ENCODE results near the gene SH3BP4. TPM values are rescaled to one million over a fixed set of nuclear protein-coding genes. Genes with fewer than 3 reads are reported as not detected.

SH3BP4 gene
- total RNA-seq, 1 donor from 2014 or later = 45.7 TPM

- Mint-ChIP-seq H3K36me3 (ENCODE audit: insufficient read depth) (no peaks in the 10 kb centered on the region), H3K27ac (no peak overlapping the region), H3K9me3 (ENCODE audit: low read depth) (no peaks in the 10 kb centered on the region), H3K4me1 (ENCODE audit: low read depth) (no peaks in the 10 kb centered on the region), H3K4me3 (ENCODE audit: low read depth) (no peak overlapping the region), H3K27me3 (no peaks in the 10 kb centered on the region)
- TF ChIP-seq CTCF (IDR thresholded peaks at IDR 0.05; ENCODE audit: unreplicated experiment) = no peak
- no peak for DNase-seq (ENCODE audit: low spot score, unreplicated experiment)
These were observed 40.5 kb upstream of the SH3BP4 start for GRCh38 chr2:234911271-234911670.

GRCh38 chr2:234912437-234912836 is 39.4 kb upstream of the SH3BP4 start:
- Mint-ChIP-seq H3K36me3 (ENCODE audit: insufficient read depth) (no peaks in the 10 kb centered on the region), H3K4me1 (ENCODE audit: low read depth) (no peaks in the 10 kb centered on the region), H3K4me3 (ENCODE audit: low read depth) (no peak overlapping the region), H3K27me3 (no peaks in the 10 kb centered on the region), H3K27ac (no peak overlapping the region), H3K9me3 (ENCODE audit: low read depth) (no peaks in the 10 kb centered on the region)
- no peak for DNase-seq (ENCODE audit: low spot score, unreplicated experiment)
- no peak for TF ChIP-seq CTCF (IDR thresholded peaks at IDR 0.05; ENCODE audit: unreplicated experiment)

- H3K9me3 Mint-ChIP-seq (ENCODE audit: low read depth) = no peaks in the 10 kb centered on the region
- no peak for DNase-seq (ENCODE audit: low spot score, unreplicated experiment)
- H3K36me3 Mint-ChIP-seq (ENCODE audit: insufficient read depth) = no peaks in the 10 kb centered on the region
- H3K4me3 Mint-ChIP-seq (ENCODE audit: low read depth) = no peak overlapping the region
- no peaks in the 10 kb centered on the region for H3K27me3 Mint-ChIP-seq
- no peak overlapping the region for H3K27ac Mint-ChIP-seq
- H3K4me1 Mint-ChIP-seq (ENCODE audit: low read depth) = no peaks in the 10 kb centered on the region
- TF ChIP-seq CTCF (IDR thresholded peaks at IDR 0.05; ENCODE audit: unreplicated experiment) = no peak
These were observed 38.6 kb upstream of the SH3BP4 start for GRCh38 chr2:234913208-234913626.

- TF ChIP-seq CTCF (IDR thresholded peaks at IDR 0.05; ENCODE audit: unreplicated experiment) = no peak
- no peaks in the 10 kb centered on the region for H3K9me3 Mint-ChIP-seq (ENCODE audit: low read depth)
- H3K4me1 Mint-ChIP-seq (ENCODE audit: low read depth) = no peaks in the 10 kb centered on the region
- H3K36me3 Mint-ChIP-seq (ENCODE audit: insufficient read depth) = no peaks in the 10 kb centered on the region
- H3K27ac Mint-ChIP-seq = no peak overlapping the region
- H3K4me3 Mint-ChIP-seq (ENCODE audit: low read depth) = no peak overlapping the region
- no peaks in the 10 kb centered on the region for H3K27me3 Mint-ChIP-seq
- DNase-seq (ENCODE audit: low spot score, unreplicated experiment) = no peak
These were observed 37.3 kb upstream of the SH3BP4 start for GRCh38 chr2:234914371-234915154.

GRCh38 chr2:234916674-234917073 is 35.1 kb upstream of the SH3BP4 start:
- Mint-ChIP-seq H3K27me3 (no peaks in the 10 kb centered on the region), H3K36me3 (ENCODE audit: insufficient read depth) (no peaks in the 10 kb centered on the region), H3K9me3 (ENCODE audit: low read depth) (no peaks in the 10 kb centered on the region), H3K4me1 (ENCODE audit: low read depth) (no peaks in the 10 kb centered on the region), H3K4me3 (ENCODE audit: low read depth) (no peak overlapping the region), H3K27ac (no peak overlapping the region)
- no peak for TF ChIP-seq CTCF (IDR thresholded peaks at IDR 0.05; ENCODE audit: unreplicated experiment)
- DNase-seq (ENCODE audit: low spot score, unreplicated experiment) = no peak

All from progenitor cell of endocrine pancreas (in vitro differentiated cells).